ENCODE results near the gene TAMALIN.

Gene TAMALIN

DNA sequence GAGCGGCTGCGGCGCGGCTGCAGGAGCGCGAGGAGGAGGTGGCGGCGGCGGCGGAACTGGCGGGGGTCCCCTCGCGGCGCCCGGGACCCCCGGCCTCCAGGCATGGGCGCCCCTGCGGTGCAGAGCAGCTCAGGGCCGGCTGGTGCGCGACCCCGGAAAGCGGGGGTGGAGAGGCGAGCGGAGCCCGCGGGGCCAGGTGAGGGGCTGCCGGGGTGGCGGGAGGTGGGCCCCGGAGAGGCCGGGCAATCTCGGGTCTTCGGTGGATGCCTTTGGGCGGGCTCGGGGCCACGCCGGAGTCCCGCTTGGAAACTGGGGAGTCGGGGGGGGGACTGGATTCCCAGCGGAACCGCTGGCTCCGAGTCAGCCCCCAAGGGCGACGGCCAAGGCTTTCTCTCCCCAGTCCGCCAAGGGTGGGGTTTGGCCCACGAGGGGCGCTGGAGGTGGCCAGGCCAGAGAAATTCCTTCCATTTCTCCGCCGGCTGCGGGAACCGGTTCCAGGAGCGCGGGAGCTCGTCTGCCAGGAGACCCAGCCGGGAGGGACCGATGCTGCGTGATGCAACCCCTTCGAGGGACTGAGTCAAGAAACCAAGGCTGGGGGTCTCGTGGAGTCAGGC lies 30.6 kb downstream of the TAMALIN start:
- DNase-seq: peak; percentile 96

DNA sequence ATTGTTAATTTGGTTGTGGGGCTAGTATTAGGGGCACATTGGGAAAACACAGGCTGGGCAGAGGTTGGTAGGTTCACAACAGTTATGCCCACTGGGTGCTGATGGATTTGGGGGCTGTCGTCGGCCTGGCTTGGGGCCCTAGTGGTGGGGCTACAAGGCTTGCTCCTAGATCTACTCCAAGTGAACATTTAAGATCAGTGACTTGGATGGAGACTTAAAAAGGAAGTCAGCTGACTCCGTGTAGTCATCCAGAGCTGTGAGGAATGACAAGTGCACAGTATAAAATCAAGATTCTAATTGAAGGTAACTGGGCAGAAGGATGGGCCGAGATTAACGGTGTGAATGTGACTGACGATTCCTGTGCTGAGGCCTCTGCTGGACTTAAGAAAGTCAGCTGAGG lies 31.7 kb downstream of the TAMALIN start:
- DNase-seq: no peak

DNA sequence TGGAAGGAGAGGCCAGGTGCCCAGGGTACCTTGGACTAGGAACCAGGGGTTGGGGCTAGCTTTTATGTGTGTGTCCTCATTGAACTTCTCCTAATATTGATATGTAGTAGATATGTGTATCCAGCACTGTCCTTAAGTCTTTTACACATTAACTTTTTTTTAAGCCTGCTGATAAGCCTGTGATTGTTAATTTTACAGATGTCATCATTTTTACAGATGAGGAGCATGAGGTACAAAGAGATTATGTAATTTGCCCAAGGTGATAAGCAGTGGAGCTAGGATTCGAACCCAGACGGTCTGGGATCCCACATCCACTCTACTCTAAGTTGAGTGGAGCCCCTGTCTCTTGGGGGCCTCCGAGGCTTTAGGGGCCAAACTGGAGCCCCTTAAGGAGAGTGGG lies 34.3 kb downstream of the TAMALIN start:
- no peak for DNase-seq

GRCh38 chr12:52041695-52042123 lies 35.0 kb downstream of the TAMALIN start:
- no peak for DNase-seq

GRCh38 chr12:52042706-52043385 lies 36.1 kb downstream of the TAMALIN start:
- no peak for DNase-seq

DNA sequence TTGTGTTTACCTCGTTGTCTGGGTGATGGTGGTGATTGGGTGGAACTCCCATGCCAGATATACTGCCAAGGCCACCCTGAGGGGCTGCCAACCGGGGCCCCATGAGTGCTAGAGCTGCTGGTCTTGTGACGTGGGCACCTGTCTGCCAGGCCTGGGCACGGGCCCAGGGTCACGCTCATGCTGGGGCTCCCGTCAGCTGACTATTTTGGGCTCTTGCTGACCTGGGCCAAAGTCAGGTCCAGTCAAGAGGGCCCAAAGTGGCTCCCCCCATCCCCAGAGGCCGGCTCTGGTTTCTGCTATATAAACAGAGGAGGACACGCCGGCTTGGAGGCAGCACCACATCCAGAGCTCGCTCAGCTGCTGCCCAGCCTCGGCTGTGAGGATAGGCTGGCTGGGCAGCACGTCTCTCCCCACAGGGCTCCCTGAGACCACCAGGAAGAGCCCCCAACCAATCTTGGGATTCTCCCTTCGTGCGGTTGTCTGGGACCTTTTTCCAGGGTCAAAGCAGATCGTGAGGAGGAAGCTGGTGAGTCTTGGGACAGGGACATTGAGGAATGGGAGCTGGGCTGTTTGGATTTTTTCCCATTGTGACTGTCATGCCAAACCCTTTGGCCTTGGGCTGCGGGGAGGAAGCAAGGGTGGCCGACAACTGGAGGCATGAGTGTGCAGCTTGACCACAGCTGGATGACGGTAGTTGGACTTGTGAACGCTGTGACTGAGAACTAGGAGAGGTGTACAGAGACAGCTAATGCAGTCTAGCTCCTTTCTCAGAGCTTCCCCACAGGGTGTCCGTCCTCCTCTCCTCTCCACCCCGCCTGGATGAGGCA lies 36.9 kb downstream of the TAMALIN start:
- no peak for DNase-seq

GRCh38 chr12:52044292-52044983 lies 37.7 kb downstream of the TAMALIN start:
- DNase-seq: no peak

DNA sequence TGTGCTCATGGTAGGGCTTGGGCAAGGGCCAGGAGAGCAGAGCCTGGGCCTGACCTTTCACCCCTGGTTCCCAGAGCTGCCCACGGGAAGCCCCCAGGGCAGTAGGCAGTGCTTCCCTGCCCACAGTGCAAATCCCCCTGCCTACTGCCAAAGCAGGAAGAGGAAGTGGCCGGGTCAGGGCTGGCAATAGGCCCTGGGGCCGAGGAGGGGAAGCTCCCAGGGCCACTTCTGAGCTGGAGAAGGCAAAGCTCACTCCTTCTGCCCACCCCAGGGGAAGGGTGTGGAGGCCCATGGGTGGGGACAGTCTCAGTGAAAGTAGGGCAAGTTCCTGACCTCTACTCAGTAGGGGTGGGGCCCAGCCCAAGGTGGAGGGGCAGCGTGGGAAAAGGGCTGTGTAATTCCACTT lies 39.1 kb downstream of the TAMALIN start:
- DNase-seq: no peak

DNA sequence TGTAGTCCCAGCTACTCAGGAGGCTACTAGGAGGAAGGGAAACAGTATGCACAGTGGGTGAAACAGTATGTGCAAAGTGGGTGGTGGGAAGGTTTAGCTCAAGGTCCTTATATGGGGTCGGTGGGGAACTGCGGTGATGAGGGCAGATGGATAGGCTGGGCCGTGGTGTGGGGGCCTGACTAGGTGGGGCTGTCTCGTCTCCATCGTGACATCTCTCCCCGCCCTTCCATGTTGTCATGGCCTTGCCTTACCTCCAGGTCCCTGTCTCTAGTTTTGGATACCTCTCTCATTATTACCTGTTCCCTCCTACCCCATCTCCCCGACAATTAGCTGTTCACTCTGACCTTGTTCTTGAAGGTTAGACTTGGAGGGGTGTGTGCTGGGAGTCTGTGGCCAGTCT lies 40.1 kb downstream of the TAMALIN start:
- no peak for DNase-seq

GRCh38 chr12:52049286-52049685 lies 42.5 kb downstream of the TAMALIN start:
- DNase-seq: no peak

DNA sequence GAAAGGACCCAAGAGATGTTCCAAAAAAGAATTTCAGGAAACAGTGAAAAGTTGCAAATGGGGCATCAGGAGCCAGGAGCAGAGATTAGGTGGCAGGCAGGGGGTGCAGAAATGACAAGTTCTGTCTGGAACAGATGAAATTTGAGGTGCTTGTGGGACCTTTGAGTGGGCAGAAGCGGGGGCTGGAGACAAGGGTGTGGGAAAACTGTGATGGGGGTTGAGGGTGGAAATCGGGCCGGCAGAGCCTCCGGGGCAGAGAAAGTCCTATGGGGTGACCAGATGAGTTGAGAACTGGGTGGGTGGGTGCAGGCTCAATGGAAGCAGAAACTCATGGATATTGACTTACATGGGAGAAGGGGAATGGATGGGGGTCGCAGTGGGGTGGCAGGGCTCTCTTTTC lies 42.9 kb downstream of the TAMALIN start:
- DNase-seq: no peak

GRCh38 chr12:52050116-52050757 lies 43.5 kb downstream of the TAMALIN start:
- DNase-seq: no peak

GRCh38 chr12:52050758-52051541 lies 44.2 kb downstream of the TAMALIN start, which contains the start of gene NR4A1:
Gene NR4A1, plus strand, starts transcription at chr12:52051442. Its CDS starts 2,887 bp downstream, at chr12:52054329.
- DNase-seq: peak; percentile 100

DNA sequence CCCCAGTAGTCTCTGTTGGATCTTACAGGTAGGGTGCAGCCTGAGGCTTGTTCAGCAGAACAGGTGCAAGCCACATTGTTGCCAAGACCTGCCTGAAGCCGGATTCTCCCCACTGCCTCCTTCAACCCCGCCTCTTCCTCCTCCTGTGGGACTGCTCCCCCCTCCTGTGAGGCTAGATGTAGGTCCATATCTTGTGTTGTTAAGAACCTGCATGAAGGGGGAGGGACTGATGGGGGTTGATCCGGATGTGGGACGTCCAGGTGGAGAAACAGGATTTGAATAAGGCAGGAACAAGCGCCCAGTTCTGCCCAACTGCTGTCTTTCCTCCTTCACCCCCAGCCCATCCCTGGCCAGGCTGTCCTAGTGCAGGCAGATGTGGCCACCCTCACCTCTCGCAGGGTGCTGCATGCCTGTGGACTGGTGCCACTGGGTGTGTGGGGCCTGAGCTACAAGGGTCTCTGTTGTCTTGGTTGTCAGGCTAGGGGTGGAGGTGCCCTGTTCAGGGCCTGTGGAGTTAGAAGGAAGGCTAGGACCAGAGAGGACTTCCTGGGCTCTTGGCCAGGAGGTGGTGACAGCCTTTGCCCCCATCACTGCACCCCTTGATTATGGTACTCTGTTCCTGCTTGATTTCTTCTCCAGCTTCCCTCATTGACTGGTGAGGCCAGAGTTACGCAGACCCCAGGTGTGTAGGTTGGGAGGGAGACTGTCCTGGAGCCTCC lies 45.9 kb downstream of the TAMALIN start:
- DNase-seq: no peak

DNA sequence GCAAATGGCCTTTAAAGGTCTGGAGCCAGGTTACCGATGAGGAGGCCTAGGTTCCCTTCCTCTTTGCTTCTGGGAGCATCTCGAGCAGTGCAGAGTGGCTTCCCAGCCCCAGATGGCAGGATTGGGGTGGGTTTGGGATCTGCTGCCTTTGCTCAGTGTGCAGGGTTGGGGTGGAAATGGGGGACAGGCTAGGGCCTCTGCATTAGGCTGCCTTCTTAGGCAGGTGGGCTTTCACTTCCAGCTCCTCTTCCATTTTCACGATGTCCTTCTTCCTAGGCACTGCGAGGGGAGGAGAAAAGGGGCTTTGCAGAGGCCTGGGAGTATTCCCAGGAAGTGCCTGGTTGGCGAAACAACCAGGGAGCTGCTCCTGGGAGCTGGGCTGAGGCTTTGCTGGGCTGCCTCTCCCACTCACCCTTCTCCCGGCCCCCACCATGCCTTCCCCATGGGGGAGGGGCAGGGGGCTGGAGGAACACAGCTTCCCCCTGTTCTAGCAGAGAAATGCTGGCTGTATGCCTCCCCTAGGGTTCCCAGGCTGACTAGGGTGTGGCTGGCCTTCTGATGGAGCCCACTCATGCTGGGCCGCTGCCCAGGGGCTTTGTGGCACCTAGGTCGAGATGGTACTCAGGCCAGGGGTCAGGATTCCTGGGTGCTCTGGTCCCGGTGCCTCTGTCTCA lies 46.9 kb downstream of the TAMALIN start:
- no peak for DNase-seq

DNA sequence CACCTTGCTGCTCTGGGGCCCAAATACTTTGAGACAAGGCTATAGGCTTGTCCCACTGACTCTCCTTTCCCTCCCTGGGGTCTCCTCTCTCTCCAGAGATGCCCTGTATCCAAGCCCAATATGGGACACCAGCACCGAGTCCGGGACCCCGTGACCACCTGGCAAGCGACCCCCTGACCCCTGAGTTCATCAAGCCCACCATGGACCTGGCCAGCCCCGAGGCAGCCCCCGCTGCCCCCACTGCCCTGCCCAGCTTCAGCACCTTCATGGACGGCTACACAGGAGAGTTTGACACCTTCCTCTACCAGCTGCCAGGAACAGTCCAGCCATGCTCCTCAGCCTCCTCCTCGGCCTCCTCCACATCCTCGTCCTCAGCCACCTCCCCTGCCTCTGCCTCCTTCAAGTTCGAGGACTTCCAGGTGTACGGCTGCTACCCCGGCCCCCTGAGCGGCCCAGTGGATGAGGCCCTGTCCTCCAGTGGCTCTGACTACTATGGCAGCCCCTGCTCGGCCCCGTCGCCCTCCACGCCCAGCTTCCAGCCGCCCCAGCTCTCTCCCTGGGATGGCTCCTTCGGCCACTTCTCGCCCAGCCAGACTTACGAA lies 47.6 kb downstream of the TAMALIN start:
- DNase-seq: no peak

- no peak for DNase-seq
Observed at GRCh38 chr12:52054833-52055730, 48.3 kb downstream of the TAMALIN start.

GRCh38 chr12:52055731-52056711 lies 49.3 kb downstream of the TAMALIN start:
- no peak for DNase-seq

All from T1000 (cell line).